NB4 (cell line): Measurements from ENCODE around the gene PLA2G4F.

Experiments
- CTCF ChIP-seq: IDR thresholded peaks from one replicate; pipeline ENCODE4 v1.5.1; 2012; ENCODE audit warnings: low read depth, low read length
- MYC ChIP-seq: IDR thresholded peaks from 2 replicates; pipeline ENCODE4 v1.6.1; 2011; ENCODE audit warnings: low read depth, low read length
- POLR2A ChIP-seq: IDR thresholded peaks from 2 replicates; pipeline ENCODE4 v1.6.1; 2011; ENCODE audit warnings: mild to moderate bottlenecking; ENCODE audit not compliant: insufficient read length; ENCODE audit errors: extremely low read depth

- TF ChIP-seq CTCF = no peak
- no peak for TF ChIP-seq POLR2A
- TF ChIP-seq MYC = no peak
Observed at GRCh38 chr15:42191610-42192346, 35.3 kb upstream of the PLA2G4F start.
